DMS79 treated with DMSO at 0.1 percent for 48 hours (cell line): ENCODE results near the gene ARHGAP26.
"Not testable (repeated sequence)": the region's sequence is repeated elsewhere in the genome, so short reads cannot be mapped to it uniquely, and the experiment has no call there.

Experiments used
- DNase-seq: peaks from one replicate; lab custom pipeline; 2025; lab: John Stamatoyannopoulos, UW

ARHGAP26 gene

GRCh38 chr5:142934051-142934762, 164.0 kb downstream of the ARHGAP26 start:
- DNase-seq = no peak

- DNase-seq = no peak
Observed at GRCh38 chr5:142935014-142935413, 164.8 kb downstream of the ARHGAP26 start.

GRCh38 chr5:142937374-142937773, 167.2 kb downstream of the ARHGAP26 start:
- DNase-seq = no peak

GRCh38 chr5:142938266-142938880, 168.2 kb downstream of the ARHGAP26 start:
- DNase-seq = no peak

- no peak for DNase-seq
Observed at GRCh38 chr5:142939006-142939405, 168.8 kb downstream of the ARHGAP26 start.

- DNase-seq = no peak
Observed at GRCh38 chr5:142939884-142940283, 169.7 kb downstream of the ARHGAP26 start.

- DNase-seq = no peak
Observed at GRCh38 chr5:142941245-142941644, 171.1 kb downstream of the ARHGAP26 start.

- no peak for DNase-seq
Observed at GRCh38 chr5:142942901-142943300, 172.7 kb downstream of the ARHGAP26 start.

- no peak for DNase-seq
Observed at GRCh38 chr5:142944140-142944539, 174.0 kb downstream of the ARHGAP26 start.

- no peak for DNase-seq
Observed at GRCh38 chr5:142945321-142945720, 175.1 kb downstream of the ARHGAP26 start.

- no peak for DNase-seq
Observed at GRCh38 chr5:142945845-142946244, 175.7 kb downstream of the ARHGAP26 start.

GRCh38 chr5:142946547-142947426, 176.6 kb downstream of the ARHGAP26 start:
- no peak for DNase-seq

- DNase-seq = no peak
Observed at GRCh38 chr5:142947427-142947709, 177.2 kb downstream of the ARHGAP26 start.

GRCh38 chr5:142952229-142952628, 182.1 kb downstream of the ARHGAP26 start:
- no peak for DNase-seq

GRCh38 chr5:142952871-142953270, 182.7 kb downstream of the ARHGAP26 start:
- DNase-seq = not testable (repeated sequence)

GRCh38 chr5:142954455-142954854, 184.3 kb downstream of the ARHGAP26 start:
- no peak for DNase-seq

GRCh38 chr5:142955628-142956027, 185.5 kb downstream of the ARHGAP26 start:
- DNase-seq = no peak

- no peak for DNase-seq
Observed at GRCh38 chr5:142957528-142957927, 187.4 kb downstream of the ARHGAP26 start.

- no peak for DNase-seq
Observed at GRCh38 chr5:142958944-142959682, 188.9 kb downstream of the ARHGAP26 start.

- DNase-seq = no peak
Observed at GRCh38 chr5:142959683-142960657, 189.8 kb downstream of the ARHGAP26 start.
